Ishikawa (cell line): ENCODE measurements around the gene ARHGEF11.

ENCODE experiments used
- CEBPB ChIP-seq: IDR thresholded peaks from 2 replicates; pipeline ENCODE4 v1.6.1; 2012
- CREB1 ChIP-seq: IDR thresholded peaks from 2 replicates; pipeline ENCODE4 v1.6.1; 2012; ENCODE audit warnings: low read depth
- EGR1 ChIP-seq: IDR thresholded peaks from 2 replicates; pipeline ENCODE4 v1.6.1; 2012
- EP300 ChIP-seq: IDR thresholded peaks from 2 replicates; pipeline ENCODE4 v1.6.1; 2012; ENCODE audit warnings: borderline replicate concordance
- FOXM1 ChIP-seq: IDR thresholded peaks from 2 replicates; pipeline ENCODE4 v1.6.1; 2012; ENCODE audit warnings: low read depth, borderline replicate concordance
- NFIC ChIP-seq: IDR thresholded peaks from 2 replicates; pipeline ENCODE4 v1.6.1; 2012
- RAD21 ChIP-seq: IDR thresholded peaks from 2 replicates; pipeline ENCODE4 v1.6.1; 2012; ENCODE audit warnings: low read depth
- TAF1 ChIP-seq: IDR thresholded peaks from 2 replicates; pipeline ENCODE4 v1.6.1; 2012; ENCODE audit warnings: low read depth, mild to moderate bottlenecking
- TCF12 ChIP-seq: IDR thresholded peaks from 2 replicates; pipeline ENCODE4 v1.6.1; 2012; ENCODE audit warnings: low read depth
- TEAD4 ChIP-seq: IDR thresholded peaks from 2 replicates; pipeline ENCODE4 v1.6.1; 2012
- YY1 ChIP-seq: IDR thresholded peaks from 2 replicates; pipeline ENCODE4 v1.6.1; 2012; ENCODE audit warnings: low read depth
- ZBTB7A ChIP-seq: IDR thresholded peaks from 2 replicates; pipeline ENCODE4 v1.6.1; 2012; ENCODE audit warnings: low read depth
- TF ChIP-seq, protein P1 (sequence below): IDR thresholded peaks from 2 replicates; pipeline ENCODE4 v1.6.1; 2012; ENCODE audit warnings: low read depth, mild to moderate bottlenecking
- TF ChIP-seq, protein P2 (sequence below): IDR thresholded peaks from 2 replicates; pipeline ENCODE4 v1.6.1; 2012
- TF ChIP-seq, protein P3 (sequence below): IDR thresholded peaks from 2 replicates; pipeline ENCODE4 v1.6.1; 2012

The ARHGEF11 gene

DNA sequence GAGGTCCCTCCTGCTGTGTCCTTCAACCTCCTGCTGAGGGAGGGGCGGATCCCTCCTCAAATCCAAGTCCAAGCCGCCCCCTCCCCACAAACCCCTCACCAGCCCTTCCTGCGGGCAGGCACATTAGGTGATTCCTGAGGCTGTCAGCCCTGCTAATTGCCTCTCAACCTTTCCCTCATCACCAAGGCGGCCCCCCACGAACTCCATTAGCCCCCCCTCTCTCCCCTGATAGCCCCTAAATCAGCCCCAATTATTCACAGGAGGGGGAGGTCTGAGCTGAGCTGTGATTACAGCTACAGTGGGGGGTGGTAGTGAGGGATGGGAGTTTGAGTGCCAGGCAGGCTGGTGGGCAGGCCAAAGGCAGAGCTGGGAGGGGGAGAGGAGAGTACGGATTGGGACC, 157.8 kb downstream of the ARHGEF11 start:
- TF ChIP-seq TCF12: no peak
- TF ChIP-seq YY1: no peak
- no peak for TF ChIP-seq EGR1
- TF ChIP-seq TEAD4: no peak
- TF ChIP-seq CREB1: no peak
- TF ChIP-seq EP300: no peak
- TF ChIP-seq, protein P1, sequence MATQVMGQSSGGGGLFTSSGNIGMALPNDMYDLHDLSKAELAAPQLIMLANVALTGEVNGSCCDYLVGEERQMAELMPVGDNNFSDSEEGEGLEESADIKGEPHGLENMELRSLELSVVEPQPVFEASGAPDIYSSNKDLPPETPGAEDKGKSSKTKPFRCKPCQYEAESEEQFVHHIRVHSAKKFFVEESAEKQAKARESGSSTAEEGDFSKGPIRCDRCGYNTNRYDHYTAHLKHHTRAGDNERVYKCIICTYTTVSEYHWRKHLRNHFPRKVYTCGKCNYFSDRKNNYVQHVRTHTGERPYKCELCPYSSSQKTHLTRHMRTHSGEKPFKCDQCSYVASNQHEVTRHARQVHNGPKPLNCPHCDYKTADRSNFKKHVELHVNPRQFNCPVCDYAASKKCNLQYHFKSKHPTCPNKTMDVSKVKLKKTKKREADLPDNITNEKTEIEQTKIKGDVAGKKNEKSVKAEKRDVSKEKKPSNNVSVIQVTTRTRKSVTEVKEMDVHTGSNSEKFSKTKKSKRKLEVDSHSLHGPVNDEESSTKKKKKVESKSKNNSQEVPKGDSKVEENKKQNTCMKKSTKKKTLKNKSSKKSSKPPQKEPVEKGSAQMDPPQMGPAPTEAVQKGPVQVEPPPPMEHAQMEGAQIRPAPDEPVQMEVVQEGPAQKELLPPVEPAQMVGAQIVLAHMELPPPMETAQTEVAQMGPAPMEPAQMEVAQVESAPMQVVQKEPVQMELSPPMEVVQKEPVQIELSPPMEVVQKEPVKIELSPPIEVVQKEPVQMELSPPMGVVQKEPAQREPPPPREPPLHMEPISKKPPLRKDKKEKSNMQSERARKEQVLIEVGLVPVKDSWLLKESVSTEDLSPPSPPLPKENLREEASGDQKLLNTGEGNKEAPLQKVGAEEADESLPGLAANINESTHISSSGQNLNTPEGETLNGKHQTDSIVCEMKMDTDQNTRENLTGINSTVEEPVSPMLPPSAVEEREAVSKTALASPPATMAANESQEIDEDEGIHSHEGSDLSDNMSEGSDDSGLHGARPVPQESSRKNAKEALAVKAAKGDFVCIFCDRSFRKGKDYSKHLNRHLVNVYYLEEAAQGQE: no peak
- no peak for TF ChIP-seq ZBTB7A
- no peak for TF ChIP-seq CEBPB
- TF ChIP-seq FOXM1: no peak
- TF ChIP-seq, protein P2, sequence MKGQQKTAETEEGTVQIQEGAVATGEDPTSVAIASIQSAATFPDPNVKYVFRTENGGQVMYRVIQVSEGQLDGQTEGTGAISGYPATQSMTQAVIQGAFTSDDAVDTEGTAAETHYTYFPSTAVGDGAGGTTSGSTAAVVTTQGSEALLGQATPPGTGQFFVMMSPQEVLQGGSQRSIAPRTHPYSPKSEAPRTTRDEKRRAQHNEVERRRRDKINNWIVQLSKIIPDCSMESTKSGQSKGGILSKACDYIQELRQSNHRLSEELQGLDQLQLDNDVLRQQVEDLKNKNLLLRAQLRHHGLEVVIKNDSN: no peak
- TF ChIP-seq NFIC: no peak
- no peak for TF ChIP-seq RAD21
- TF ChIP-seq TAF1: no peak
- TF ChIP-seq, protein P3, sequence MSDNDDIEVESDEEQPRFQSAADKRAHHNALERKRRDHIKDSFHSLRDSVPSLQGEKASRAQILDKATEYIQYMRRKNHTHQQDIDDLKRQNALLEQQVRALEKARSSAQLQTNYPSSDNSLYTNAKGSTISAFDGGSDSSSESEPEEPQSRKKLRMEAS: no peak

DNA sequence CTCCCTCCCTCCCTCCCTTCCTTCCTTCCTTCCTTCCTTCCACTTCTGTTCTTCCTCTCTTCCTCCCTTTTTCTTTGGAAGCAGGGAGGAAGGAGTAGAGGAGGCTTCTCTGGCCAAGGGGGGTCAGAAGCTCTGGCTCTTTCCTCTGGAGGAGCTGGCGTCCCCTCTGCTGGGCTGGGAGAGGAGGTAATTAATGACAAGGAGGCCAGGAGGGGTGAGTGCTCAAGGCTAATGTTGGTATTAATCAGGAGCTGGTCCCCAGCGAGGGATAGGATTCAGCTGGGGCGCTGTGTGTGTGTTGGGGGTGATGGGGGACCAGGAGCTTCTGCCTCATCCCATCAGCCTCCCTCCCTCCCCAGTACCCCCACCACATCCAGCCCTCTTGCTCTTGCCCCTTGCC, 158.2 kb downstream of the ARHGEF11 start:
- TF ChIP-seq, protein P2: no peak
- TF ChIP-seq CEBPB: no peak
- TF ChIP-seq CREB1: no peak
- TF ChIP-seq ZBTB7A: no peak
- no peak for TF ChIP-seq NFIC
- TF ChIP-seq EP300: no peak

DNA sequence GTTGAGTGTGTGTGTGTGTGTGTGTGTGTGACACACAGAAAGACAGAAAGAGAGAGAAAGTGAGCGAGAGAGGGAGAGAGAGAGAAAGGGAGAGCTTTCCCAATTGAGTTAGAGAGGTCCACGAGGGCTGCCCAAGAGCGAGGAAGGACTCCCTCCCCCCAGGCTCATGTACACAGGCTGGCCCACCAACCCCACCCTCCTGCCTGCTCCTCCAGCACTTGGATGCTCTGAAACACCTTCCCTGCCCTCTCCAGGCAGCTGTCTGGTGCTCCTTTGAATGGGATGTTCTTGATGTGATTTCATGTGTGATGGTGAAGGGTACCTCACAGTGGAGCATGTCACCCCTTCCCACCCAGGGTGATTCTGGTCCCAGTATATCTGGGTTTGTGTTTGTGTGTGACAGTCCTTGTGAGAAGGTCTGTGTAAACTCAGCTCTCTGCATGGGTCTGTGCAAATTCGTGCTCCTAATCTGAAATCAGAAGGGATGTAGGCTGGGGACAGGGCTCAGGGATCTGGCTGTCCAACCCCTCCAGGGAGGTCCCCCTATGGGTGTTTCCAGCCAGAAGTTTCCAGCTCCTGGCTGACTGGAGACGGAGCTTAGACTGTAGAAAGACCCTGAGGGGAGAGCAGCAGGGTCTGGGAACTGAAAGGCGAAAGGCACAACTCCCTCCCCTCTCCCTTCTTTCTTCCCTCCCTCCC, 158.8 kb downstream of the ARHGEF11 start:
- TF ChIP-seq TCF12 (no peak), RAD21 (no peak), ZBTB7A (no peak), NFIC (no peak), CREB1 (no peak)
- TF ChIP-seq, protein P2: no peak

DNA sequence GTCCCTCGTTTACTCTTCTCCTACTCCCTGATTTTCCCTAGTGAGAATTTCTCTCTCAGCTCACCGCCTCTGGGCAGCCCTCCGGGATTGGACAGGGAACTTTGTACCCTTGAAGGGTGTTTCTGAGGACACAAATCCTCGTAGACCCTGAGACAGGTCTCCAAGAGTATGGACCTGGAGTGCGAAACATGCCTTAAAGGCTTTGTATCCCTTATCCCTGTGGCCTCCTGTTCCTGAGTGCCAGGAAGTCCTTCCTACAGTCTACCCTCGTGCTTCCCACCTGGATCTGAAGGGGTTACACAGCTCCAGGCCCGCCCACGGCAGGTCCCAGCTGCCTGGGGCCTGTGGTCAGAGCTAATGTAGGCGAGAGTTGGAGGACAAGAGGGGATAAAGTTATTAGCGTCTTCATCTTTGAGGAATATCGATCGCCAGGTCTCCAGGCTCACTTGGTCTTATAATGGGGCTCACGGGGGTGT, 159.6 kb downstream of the ARHGEF11 start:
- no peak for TF ChIP-seq NFIC

DNA sequence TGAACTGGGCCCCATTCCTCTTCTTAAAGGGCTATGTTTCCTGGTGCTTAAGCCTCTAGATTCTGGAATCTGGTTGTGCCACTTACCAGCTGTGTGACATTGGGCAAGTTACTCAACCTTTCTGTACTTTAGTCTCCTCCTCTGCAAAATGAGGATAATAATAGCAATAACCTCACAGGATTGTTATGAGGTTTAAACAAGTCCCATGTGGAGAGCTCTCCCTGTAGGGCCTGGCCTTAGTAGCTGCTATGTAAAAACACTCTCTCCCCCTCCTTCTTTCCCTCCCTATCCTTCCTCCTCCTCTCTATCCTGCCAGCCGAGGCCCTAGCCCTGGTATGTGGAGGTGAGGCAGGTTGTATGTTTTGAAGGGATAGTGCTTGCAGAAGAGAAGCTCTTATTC, 160.2 kb downstream of the ARHGEF11 start:
- no peak for TF ChIP-seq NFIC
- TF ChIP-seq FOXM1: no peak
